Mammary epithelial cell (primary cell): ENCODE measurements around the gene CARD9.

Experiments
- EZH2 ChIP-seq: IDR thresholded peaks from 2 replicates; pipeline ENCODE4 v1.6.1; 2012; ENCODE audit warnings: low read length, inconsistent platforms, borderline replicate concordance
- TF ChIP-seq, protein P1 (sequence below), 2 donors: IDR thresholded peaks in 1 of 2; conservative IDR thresholded peaks in 1 of 2; 2 replicates each; pipeline ENCODE4 v1.5.1; 2011 to 2012; ENCODE audit warnings: inconsistent platforms in 2 of 2, low read length in 2 of 2, mild to moderate bottlenecking in 2 of 2, control low read depth in 1 of 2, low read depth in 1 of 2; ENCODE audit not compliant: insufficient read depth in 1 of 2; ENCODE audit errors: extremely low read depth in 1 of 2

DNA sequence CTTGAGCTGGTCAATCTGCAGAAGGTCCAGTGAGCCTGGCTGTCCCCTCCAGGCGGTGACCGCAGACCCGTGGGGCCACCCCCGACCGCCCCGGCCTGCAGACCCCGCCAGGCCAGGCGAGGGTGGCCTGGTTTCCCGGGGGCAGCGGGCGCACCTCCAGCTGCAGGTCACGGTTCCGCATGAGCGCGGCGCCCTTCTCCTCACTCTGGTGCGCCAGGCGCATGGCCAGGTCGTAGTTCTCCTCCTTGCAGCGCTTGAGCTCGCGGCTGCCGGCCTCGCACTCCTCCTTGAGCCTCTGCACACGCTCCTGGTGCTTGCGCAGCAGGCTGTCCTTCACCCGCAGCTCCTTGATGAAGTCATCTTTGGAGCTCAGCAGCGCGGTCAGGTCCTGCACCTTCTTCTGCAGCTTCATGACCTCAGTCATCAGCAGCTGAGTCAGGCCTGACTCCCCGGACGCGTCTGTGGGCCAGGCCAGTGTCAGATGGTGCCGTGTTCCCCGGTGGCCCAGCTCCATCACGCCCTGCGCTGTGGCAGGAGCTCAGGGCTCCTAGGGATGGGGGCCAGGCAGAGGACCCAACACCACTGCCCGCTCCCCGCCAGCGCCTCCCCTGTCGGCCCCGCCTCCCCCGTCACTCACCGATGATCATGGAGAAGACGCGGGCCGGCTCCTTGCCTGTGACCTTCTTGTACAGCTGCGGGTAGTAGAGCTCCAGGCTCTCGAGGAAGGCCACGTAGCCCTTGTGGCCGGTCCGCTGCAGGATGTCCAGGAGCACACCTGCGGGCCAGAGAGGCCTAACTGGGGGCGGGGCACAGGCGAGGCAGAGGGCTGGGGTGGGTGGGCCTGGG is 2.6 kb downstream of the CARD9 start:
- TF ChIP-seq, protein P1, sequence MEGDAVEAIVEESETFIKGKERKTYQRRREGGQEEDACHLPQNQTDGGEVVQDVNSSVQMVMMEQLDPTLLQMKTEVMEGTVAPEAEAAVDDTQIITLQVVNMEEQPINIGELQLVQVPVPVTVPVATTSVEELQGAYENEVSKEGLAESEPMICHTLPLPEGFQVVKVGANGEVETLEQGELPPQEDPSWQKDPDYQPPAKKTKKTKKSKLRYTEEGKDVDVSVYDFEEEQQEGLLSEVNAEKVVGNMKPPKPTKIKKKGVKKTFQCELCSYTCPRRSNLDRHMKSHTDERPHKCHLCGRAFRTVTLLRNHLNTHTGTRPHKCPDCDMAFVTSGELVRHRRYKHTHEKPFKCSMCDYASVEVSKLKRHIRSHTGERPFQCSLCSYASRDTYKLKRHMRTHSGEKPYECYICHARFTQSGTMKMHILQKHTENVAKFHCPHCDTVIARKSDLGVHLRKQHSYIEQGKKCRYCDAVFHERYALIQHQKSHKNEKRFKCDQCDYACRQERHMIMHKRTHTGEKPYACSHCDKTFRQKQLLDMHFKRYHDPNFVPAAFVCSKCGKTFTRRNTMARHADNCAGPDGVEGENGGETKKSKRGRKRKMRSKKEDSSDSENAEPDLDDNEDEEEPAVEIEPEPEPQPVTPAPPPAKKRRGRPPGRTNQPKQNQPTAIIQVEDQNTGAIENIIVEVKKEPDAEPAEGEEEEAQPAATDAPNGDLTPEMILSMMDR (conservative IDR thresholded peaks at IDR 0.05 in 1 of 2, IDR thresholded peaks at IDR 0.05 in 1 of 2; ENCODE audit: extremely low read depth in 1 of 2, insufficient read depth in 1 of 2, low read depth in 1 of 2, low read length in 2 of 2): no peak
- no peak for TF ChIP-seq EZH2
